GM19455 (cell line): ENCODE data around the gene KCNMA1.

Experiments
- ATAC-seq: cut with Tn5 transposase; IDR thresholded peaks from one replicate; pipeline ENCODE4 v1.9.1; 2021; ENCODE audit not compliant: unreplicated experiment

The KCNMA1 gene

DNA sequence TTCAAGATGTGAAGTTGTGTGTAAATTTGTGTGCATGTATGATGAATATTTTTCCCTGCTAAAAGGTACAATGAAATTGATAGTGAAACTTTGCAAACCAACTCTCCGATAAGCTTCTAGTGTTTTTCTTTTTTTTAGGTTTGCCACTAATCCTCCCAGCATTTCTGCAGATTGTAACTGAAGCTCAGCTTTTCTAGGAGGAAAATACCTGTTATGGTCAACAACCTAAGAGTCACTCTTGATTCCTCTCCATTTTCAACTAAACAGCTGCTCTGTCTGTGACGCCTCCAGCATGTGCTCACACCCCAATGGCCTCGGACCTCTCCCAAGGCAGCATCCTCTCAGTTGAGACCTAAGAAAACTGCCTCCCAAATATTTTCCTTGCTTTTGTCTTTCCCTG, 406.2 kb downstream of the KCNMA1 start:
- ATAC-seq: no peak

DNA sequence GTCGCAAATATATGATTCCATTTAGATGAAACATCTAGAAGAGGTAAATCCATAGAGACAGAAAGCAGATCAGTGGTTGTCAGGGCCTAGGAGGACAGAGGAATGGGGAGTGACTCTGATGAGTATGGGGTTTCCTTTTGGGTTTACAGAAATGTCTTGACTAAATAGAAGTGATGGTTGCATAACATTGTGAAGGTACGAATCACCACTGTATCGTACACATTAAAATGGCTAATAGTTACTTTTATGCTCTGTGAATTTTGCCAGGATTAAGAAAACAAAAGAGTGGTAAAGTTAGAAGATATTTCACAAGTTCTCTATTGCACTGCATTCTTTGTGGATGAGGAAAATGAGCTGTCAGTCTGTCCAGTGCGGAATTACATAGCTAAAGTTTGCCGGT, 407.4 kb downstream of the KCNMA1 start:
- ATAC-seq: no peak

DNA sequence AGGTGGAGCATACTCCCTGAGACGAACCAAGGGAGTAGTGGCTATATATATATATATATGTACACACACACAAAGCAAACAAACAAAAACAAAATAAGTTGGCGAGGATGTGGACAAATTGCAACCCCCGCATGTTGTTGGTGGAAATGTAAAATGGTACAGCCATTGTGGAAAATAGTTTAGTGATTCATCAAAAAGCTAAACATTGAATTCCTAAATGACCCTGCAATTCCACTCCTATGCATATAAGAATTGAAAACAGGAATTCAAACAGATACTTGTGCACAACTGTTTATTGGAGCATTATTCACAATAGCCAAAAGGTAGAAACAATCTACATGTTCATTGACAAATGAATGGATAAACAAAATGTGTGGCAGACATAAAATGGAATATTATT, 407.9 kb downstream of the KCNMA1 start:
- ATAC-seq: no peak

DNA sequence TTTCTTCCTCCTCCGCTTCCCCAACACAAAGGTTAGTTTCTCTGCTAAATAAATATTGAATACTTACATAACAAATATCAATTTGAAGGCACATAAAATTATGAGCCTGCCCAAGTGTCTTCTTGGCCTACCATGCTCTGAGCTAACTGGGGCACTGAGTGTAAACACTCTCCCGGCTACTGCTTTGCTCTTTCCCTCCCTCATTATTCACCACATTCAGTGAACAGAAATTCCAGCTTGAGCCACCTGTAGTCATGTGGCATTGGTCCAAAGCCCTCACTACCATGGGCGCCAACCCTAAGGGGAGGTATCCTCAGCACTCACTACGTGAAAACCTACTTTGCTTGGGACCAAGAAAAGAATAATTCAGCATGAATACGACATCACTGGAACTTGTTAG, 409.0 kb downstream of the KCNMA1 start:
- no peak for ATAC-seq

DNA sequence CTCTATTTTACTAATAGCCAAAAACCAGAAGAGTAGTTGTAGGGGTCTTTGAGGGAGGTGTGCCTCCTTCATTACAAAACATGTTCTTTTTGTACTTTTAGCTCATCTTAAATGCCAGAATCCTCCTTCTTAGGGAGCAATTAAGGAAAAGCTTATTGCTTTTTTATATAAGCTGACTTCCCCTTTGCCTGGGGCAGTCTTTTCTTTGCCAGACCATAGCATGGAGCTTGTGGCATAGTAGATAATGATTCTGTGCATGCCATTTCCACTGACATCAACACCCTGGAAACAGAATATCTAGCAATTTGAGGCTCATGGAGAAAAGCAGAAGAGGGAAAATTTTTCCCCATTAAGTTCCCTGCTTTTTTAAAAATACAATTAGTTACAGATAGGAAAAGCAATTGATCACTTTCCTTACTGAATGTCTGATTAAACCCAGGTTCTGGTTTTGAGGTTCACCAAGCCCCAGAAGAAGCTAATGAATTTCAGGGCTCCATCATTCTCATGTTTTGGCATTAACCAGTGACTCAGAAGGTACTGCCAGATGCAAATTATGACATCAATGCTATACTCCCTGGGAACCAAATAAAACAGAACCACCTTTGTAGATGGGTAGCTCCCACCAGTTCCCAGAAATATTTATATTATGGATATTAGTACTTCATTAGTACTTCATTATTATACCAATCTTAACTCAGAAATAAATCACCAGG, 410.6 kb downstream of the KCNMA1 start:
- no peak for ATAC-seq

DNA sequence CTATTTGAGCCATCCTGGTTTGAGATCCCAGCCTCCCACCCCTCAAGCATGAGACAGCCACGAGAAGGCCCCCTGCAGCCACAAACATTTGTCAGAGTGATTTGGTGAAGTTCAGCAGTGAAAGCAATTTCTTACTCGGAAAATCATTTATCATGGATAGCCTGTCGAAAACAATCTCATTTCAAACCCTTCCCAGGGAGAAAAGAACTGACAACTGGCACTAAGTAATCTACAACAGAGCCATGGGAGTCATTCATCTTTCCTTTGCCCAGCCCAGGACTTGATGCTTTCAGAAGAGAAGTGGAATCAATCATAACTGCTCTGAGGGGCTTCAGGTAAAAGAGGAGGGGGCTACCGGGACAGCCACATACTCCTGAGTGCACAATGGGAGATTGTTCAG, 411.2 kb downstream of the KCNMA1 start:
- ATAC-seq: no peak

DNA sequence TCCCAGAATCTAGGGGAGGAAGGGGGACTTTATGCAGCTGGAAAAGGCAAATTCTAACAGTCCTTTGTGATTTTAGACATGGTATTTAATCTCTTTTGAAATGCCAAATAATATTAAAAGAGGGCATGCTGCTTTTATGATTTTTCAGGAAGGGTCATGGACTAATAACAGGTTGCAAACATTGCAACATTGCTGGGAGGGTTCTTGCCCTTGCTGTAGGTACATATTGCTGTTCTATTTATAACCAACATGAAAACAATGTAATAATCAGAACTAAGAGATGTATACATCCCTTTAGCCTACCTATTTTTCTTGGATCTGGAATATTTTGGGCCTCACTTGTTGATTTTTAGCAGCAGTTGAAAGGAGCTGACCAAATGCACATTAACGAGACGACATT, 411.6 kb downstream of the KCNMA1 start:
- ATAC-seq: no peak

DNA sequence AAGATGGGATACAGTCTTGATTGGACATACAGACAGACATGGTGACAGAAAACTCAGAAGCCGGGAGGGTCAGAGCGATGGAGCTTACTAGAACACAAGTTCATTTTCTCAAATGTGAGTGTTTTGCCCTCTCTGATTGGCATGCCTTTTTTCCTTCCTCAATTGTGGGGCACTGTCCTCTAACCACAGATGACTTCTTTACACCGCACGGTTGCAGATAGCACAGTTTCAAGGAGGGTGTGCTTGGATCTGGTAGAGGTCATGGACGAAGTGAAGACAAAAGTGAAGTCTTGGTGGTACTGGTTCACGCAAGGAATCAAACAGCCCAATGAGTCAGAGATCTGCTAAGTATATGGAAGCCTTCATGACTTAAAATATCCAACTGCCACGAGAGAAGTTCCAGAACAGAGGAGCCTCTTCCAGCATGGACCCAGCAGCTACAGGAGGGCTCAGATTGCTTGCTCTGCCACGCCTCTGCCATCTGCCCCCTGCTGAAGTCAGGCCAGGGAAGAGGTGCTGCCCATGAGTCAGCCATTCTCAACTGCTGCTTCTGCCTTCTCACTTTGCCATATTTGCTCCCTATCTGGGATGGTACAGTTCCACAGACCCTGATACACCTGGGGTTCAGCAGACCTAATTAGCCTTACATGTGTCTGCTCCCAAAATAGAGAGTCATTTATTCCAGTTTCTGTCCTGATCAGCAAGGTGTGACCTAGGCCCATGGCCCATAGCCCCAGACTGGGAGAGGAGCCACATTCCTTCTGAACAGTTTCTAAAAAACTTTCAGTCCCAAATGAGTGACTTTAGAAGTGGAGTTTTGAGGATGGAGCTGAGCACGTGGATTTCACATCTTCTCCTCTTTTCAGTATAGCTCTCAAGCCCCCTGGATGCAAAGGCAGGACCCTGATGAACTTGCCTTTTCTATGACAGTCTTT, 413.8 kb downstream of the KCNMA1 start:
- ATAC-seq: no peak

DNA sequence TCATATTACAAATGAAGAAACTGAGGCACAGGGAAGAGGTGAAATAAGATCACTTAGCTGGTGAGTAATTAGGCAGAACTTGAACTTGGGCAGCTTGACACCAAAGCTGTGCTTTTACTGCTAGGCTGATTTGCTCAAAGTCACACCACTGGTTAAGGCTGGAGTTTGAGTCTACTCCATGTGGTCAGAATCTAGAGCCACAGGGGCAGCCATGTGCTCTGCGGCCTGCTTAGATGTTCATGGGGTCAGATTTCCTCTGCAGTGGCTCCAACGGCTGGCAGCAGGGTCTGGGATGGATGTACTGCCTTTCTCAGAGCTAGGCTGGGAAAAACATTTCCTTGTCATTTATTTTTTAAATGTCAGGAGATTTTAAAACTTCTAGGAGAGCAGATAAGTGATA, 417.5 kb downstream of the KCNMA1 start:
- no peak for ATAC-seq

DNA sequence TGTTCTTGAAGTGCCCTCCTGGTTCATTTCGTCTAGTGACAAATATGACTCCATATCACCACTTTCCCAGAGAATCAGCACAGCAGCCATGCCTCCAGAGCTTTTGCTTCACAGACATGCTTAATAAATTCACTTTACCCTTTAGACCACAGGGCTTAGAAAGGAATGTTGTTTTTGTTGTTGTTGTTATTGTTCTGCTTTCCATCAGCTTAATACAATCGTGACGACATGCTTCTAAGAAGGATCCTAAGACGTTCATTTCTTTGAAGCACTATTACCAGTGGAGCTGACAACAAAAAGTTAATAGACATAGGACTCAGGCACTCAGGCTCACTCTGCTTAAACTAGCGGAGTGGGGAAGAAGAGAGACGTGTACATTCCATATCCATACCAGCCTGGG, 418.6 kb downstream of the KCNMA1 start:
- no peak for ATAC-seq

DNA sequence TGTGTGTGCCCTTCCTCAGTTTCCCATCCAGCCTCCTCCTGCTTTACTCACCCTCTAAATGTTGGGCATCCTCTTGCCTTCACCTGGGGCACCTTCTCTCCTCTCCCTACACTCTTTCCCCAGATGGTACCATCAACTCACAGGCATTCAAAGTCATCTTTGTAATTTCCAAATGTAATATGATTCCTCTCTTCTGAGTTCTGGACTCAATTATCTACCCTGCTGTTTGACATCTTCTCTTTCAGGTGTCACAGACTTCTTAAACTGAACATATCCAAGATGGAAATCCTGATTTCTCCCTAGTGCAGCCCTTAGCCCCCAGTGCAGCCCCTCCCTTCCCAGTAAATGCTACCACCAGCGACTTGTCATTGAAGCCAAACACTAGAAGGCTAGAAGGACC, 422.8 kb downstream of the KCNMA1 start:
- no peak for ATAC-seq

DNA sequence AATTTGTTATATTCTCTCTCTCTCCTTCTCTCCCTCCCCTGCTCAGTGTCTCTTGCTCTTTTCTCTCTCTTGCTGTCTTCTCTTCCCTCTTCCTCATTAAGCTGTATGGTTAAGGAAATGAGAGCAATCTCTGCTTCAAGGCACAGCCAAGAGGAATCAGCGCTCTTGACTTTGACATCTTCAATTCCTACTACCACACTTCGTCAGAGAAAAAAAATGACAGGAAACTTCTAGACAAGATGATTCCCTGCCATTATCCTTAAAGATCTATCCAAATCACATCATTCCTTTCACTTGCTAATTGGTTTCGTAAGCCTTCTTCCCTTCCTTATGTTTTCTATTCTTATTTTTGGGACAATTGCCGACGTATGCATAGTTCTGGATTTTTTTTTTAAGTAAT, 425.0 kb downstream of the KCNMA1 start:
- no peak for ATAC-seq

DNA sequence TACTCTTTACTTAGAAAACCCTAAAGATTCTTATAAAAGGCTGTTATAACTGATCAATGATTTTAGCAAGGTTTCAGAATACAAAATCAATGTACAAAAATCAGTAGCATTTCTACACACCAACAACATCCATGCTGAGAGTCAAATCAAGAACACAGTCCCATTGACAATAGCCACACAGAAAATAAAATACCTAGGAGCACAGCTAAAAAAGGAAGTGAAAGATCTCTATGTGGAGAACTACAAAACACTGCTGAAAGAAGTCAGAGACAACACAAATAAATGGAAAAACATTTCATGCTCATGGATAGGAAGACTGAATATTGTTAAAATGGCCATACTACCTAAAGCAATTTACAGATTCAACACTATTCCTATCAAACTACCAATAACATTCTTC, 427.0 kb downstream of the KCNMA1 start:
- ATAC-seq: no peak

DNA sequence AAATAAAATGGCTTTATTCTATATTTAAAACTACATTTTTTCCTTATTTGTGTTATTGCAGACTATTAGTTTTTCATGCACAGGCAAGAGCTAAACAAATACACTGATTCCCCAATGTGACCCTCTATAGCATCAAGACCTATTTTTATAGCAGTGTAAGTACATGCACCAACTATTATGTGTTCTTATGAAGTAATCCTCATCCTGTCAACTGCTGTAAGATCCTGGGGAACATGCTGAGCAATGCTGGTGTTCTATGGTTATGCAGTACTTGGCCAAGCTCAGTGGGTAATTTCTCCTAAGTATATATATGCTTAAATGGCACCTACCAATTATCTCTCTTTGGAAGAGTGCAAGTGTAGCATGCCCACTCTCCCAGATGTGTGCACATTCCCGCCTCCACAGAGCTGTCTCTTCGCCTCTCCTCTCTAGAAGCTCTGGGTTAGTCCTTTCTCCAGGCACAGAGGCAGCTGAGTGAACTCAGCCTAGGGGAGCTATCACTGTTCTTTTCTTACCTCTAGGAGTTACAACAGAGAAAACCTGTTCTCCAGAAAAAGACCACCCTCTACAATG, 428.8 kb downstream of the KCNMA1 start:
- ATAC-seq: no peak

DNA sequence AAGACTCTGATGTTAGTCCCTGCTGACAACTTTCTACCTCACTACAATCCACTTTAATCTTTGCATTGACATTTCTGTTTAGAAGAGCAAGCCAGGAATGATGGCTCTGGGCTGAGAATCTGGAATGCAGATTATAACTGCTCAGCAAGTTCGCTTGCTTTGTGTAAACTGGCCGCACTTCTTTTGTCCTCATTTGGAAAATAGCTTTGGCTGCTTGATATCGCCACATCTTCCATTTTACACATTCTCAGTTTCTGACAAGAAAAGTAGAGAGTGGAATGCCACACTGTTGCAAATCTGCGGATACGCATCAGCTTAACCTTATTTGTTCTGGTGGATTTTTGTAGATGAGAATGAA, 429.8 kb downstream of the KCNMA1 start:
- no peak for ATAC-seq

DNA sequence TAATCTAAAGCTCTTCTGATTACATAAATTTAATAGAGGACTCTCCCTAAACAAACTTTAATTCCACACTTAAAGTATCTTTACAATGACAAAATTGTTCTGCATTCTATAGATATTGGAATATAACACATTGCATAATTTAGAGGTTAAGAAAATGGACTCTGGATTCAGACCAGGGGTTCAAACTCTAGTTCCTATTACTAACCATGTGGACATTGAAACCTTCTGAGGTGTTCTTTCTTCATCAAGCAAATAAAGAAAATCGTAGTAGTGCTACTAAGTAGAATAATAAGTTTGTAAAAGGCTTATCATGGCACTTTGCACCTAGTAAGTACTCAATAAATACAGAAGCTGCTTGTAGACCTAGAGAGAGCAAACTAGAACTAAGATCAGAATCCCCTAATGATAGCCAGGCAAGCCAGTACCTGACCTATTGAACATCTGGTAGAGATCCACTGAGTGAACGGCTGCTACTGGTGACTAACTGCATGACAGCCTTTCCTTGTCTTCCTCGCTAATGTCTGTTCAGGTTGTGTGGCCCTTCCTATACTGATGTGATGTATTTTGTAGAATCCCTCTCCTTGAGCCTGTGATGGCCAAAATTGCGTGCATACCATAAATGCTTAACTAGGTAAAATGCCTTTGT, 430.3 kb downstream of the KCNMA1 start:
- no peak for ATAC-seq

DNA sequence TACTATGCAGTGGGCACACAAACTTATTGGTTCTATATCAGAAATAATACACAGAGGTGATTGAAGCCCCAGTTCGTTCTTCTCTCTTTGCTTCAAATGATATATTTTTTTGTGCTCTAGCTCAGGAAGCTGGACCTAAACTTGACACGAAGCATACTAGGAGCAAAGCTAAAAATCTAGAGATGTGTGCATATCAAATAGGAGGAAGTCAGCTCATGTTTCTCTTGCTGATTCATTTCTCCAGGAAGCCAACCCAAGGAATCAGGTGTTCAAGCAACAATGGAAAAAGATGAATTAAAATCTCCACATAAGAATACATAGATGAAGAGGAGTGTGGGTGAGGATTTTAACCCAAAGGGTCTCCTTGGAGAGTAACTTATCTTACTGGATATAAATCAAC, 432.5 kb downstream of the KCNMA1 start:
- ATAC-seq: no peak

DNA sequence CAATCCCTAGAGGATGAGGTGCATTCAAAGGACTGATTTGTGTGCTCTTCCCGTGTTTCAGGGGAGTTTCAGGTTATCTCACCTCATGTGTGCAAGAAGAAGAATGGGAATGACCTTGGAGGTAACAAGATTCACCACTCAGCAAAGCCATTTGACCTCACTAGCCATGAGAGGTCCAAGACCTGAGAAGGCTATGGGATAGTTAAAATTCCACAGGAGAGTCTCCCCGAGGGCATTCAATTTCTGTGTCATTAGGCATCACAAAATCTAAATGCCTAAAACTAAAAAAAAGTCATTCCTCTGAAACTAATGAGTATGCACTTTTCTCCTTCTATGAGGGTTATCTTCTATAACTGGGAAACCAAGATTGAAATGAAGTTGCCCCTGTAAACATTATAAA, 433.4 kb downstream of the KCNMA1 start:
- no peak for ATAC-seq

DNA sequence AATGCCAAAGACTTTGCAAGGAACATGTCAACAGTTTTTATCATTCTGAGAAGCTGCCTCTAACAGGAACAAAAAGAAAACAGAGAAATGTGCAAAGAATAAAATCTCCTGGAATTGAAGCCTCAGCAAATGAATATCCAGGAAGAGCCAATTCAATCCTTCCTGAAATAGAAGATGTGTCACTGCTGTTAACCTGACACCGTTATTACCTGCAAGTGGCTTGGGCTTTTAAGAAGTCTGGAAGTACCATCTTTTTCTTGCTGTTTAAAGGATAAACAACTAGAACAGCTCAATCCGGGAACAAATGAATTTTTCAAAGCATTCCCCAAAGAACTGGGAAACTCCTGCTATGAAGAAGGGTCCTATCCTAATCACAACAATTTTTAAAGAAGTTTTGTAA, 434.8 kb downstream of the KCNMA1 start:
- ATAC-seq: no peak

DNA sequence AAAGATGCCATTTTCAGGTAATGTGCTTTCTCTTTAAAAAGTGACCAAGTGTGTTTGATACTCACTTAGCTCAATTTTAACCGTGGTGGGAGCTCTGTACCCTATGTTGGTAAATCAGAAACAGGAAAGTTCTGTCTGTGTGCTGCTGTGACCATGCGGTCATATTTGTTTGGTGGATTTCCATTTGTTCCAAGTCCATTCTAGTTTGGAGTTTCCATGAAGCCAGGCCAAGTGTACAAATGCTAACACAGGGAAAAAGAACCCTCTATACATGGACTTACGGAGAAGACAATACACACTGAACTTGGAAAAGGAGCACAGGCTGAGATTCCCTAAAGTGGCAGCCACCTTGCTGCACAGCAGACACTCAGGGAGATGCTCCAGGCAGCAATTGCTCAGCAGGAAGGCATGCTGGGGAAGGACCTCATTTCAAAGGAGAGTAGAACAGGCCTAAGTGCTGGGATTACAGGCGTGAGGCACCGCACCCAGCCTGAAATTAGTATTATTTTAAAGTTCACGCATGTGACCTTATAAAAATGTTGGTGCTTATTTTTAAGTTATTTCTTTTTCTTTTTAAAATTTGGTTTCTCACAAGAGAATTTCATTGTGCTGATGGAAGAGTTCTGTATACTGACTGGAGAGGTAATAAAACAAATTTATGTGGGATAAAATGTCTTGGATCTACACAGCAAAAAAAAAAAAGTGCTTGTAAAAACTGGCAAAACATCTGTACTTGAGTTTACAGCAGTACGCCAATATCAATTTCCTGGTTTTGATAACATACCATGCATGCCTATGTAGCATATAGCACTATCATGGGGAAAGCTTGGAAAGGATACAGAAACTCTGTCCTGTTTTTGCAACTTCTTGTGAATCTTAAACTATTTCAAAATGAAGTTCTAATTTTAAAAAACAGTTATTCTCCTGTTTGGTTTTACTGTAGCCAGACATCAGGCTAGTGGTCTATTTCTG, 436.2 kb downstream of the KCNMA1 start:
- ATAC-seq: no peak

DNA sequence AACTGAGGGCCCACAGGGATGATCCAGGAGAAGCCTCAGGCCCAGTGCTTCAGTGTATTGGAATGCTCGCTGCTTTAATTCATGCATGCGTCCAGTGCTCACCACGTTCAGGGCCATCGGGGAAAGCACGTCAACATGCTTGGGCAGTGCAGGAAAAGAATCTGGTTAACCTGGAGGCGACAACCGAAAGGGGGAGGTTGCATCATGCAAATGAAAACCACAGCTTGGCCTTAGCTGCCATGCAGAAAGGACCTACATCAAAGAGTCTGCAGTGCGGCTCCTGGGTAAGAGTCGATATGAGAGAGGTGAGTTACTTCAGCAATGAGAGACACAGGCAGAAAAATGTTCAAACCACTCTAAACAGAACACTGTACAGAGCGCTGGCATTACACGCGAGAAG, 440.1 kb downstream of the KCNMA1 start:
- ATAC-seq: peak; percentile 73
